Ishikawa (cell line): ENCODE measurements around the gene GALNTL6.

ENCODE experiments used
- CEBPB ChIP-seq: IDR thresholded peaks from 2 replicates; pipeline ENCODE4 v1.6.1; 2012
- EP300 ChIP-seq: IDR thresholded peaks from 2 replicates; pipeline ENCODE4 v1.6.1; 2012; ENCODE audit warnings: borderline replicate concordance
- MAX ChIP-seq: IDR thresholded peaks from 2 replicates; pipeline ENCODE4 v1.6.1; 2012
- TAF1 ChIP-seq: IDR thresholded peaks from 2 replicates; pipeline ENCODE4 v1.6.1; 2012; ENCODE audit warnings: low read depth, mild to moderate bottlenecking
- ZBTB7A ChIP-seq: IDR thresholded peaks from 2 replicates; pipeline ENCODE4 v1.6.1; 2012; ENCODE audit warnings: low read depth

DNA sequence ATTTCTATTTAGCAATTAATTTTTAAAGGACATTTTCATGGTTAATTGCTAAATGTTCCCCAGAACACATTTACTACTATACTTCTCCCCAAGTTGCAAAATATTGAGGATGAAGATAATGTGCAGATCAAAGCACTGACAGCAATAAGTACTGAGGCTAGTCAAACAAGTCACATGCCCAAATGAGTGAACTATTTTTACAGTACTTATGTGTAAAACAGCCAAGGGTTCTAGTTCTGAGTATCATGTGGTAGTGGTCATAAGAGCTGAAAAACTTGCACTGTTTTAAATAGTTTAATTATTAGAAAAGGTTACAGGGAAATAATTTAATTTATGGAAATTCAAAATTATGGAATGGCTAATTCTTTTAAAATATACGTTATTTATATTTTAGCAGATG is 3.8 kb downstream of the GALNTL6 start:
- no peak for TF ChIP-seq ZBTB7A
- no peak for TF ChIP-seq CEBPB
- TF ChIP-seq EP300 = no peak
- TF ChIP-seq TAF1 = no peak
- no peak for TF ChIP-seq MAX
